ENCODE results near the gene TMTC1.
A peak's percentile ranks its signal among the peaks of the same experiment; 100 is the strongest.
"Not testable (repeated sequence)": the region's sequence is repeated elsewhere in the genome, so short reads cannot be mapped to it uniquely, and the experiment has no call there.

Gene TMTC1

GRCh38 chr12:29559198-29559597, 224.5 kb downstream of the TMTC1 start:
- in situ Hi-C loops (cut with HindIII; ENCODE audit: low sequenced_read_pairs): no loop called here

GRCh38 chr12:29556363-29556762, 227.4 kb downstream of the TMTC1 start:
- TF ChIP-seq CTCF (IDR thresholded peaks at IDR 0.05; ENCODE audit: low read depth, low read length): no peak
- in situ Hi-C loops (cut with HindIII; ENCODE audit: low sequenced_read_pairs): no loop called here
- no peak for DNase-seq (ENCODE audit: low read depth, low spot score)
- no peak overlapping the region for H3K4me3 ChIP-seq (ENCODE audit: low read depth, low read length)

More at GRCh38 chr12:29559198-29559597, 224.5 kb downstream of the TMTC1 start:
- no peak overlapping the region for H3K4me3 ChIP-seq (ENCODE audit: low read depth, low read length)
- TF ChIP-seq CTCF (IDR thresholded peaks at IDR 0.05; ENCODE audit: low read depth, low read length): no peak
- no peak for DNase-seq (ENCODE audit: low read depth, low spot score)

- in situ Hi-C loops (cut with HindIII; ENCODE audit: low sequenced_read_pairs); DNase-seq (ENCODE audit: low read depth, low spot score); H3K4me3 ChIP-seq (ENCODE audit: low read depth, low read length): not testable (repeated sequence)
Observed at GRCh38 chr12:29555451-29555850, 228.3 kb downstream of the TMTC1 start.

GRCh38 chr12:29552994-29553748, 230.6 kb downstream of the TMTC1 start:
- no peak for DNase-seq (ENCODE audit: low read depth, low spot score)
- in situ Hi-C loops (cut with HindIII; ENCODE audit: low sequenced_read_pairs): no loop called here
- no peak for TF ChIP-seq CTCF (IDR thresholded peaks at IDR 0.05; ENCODE audit: low read depth, low read length)
- H3K4me3 ChIP-seq (ENCODE audit: low read depth, low read length): no peak overlapping the region

GRCh38 chr12:29552324-29552927, 231.3 kb downstream of the TMTC1 start:
- in situ Hi-C loops (cut with HindIII; ENCODE audit: low sequenced_read_pairs): no loop called here
- H3K4me3 ChIP-seq (ENCODE audit: low read depth, low read length): no peak overlapping the region
- peak; percentile 54 for DNase-seq (ENCODE audit: low read depth, low spot score)
- TF ChIP-seq CTCF (IDR thresholded peaks at IDR 0.05; ENCODE audit: low read depth, low read length): peak; percentile 95

GRCh38 chr12:29551812-29552211, 231.9 kb downstream of the TMTC1 start:
- TF ChIP-seq CTCF (IDR thresholded peaks at IDR 0.05; ENCODE audit: low read depth, low read length): no peak
- no peak for DNase-seq (ENCODE audit: low read depth, low spot score)
- in situ Hi-C loops (cut with HindIII; ENCODE audit: low sequenced_read_pairs): no loop called here
- H3K4me3 ChIP-seq (ENCODE audit: low read depth, low read length): no peak overlapping the region

GRCh38 chr12:29547864-29548263, 235.9 kb downstream of the TMTC1 start:
- no peak for TF ChIP-seq CTCF (IDR thresholded peaks at IDR 0.05; ENCODE audit: low read depth, low read length)
- in situ Hi-C loops (cut with HindIII; ENCODE audit: low sequenced_read_pairs): no loop called here
- H3K4me3 ChIP-seq (ENCODE audit: low read depth, low read length): no peak overlapping the region
- no peak for DNase-seq (ENCODE audit: low read depth, low spot score)
